ENCODE results near the gene ADO. TPM values are rescaled to one million over a fixed set of nuclear protein-coding genes. Genes with fewer than 3 reads are reported as not detected.

Gene ADO
- total and polyA plus RNA-seq, 2 donors (not counting 1 experiment from before 2014, with no cell fraction given): 13.2 to 20.6 TPM

DNA sequence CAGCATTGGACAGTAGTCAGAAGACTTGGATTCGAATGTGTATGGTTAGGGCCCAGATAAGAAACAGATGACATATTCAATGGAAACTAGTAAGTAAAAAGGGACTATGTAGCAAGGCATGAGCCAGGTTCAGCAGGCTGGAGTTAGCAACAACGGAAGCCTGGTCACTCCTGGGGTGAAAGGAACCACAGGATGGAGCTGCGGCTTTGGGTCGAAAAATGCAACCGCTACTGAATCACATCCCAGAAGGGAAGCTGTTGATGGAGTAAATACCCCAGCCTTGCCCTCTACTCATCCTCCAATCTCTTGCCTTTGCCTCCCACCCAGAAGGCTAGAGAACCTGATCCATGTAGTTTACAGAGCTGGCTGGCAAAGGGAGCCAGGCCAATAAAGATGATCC, 49.2 kb downstream of the ADO start:
- Histone ChIP-seq H2AFZ (ENCODE audit: low read length) (no peak overlapping the region), H3K4me2 (ENCODE audit: extremely low read depth, insufficient read depth, low read length) (no peak overlapping the region), H4K20me1 (ENCODE audit: control insufficient read depth, extremely low read depth, insufficient read depth, low read length) (no peaks in the 10 kb centered on the region), H3K36me3 (ENCODE audit: control insufficient read depth, insufficient read depth, low read length) (no peaks in the 10 kb centered on the region), H3K4me3 (replicated peaks in 1 of 4; ENCODE audit: control extremely low read depth in 1 of 4, insufficient read depth in 1 of 4, low read depth in 3 of 4, low read length in 4 of 4) (no peak overlapping the region), H3K27ac (ENCODE audit: insufficient read depth, low read length) (no peak overlapping the region), H3K9ac (ENCODE audit: insufficient read depth, low read length) (no peak overlapping the region), H3K4me1 (ENCODE audit: control insufficient read depth, extremely low read depth, insufficient read depth, low read length) (no peaks in the 10 kb centered on the region), H3K27me3 (ENCODE audit: control insufficient read depth, insufficient read depth, low read length) (no peaks in the 10 kb centered on the region), H3K79me2 (ENCODE audit: control insufficient read depth, insufficient read depth, low read length) (no peaks in the 10 kb centered on the region), H3K9me3 (ENCODE audit: control insufficient read depth, insufficient read depth, low read depth, low read length) (no peaks in the 10 kb centered on the region)
- TF ChIP-seq CTCF (conservative IDR thresholded peaks at IDR 0.05 in 1 of 2, IDR thresholded peaks at IDR 0.05 in 1 of 2; ENCODE audit: low read depth in 1 of 2, low read length in 2 of 2) (no peak), EZH2 (IDR thresholded peaks at IDR 0.05; ENCODE audit: low read length, missing control alignments) (no peak)
- no peak for DNase-seq (ENCODE audit: low read depth in 2 of 2)

DNA sequence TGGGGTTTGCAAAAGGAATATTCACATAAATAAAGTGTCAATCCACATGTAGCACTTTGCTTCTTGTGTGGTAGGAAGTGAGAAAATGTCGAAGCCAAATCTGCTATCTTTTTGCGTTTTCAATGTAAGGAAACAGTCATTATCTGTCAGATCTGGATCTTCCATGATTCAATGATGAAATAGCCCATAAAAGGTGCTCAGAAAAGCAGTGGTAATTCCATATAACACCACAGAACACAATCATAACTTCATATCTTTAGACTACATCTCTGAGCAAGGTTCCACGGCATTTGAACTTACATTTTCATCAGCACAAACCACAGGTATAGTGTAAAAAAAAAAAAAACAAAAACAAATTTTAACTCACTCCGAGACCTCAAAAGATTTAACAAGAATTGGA, 51.5 kb downstream of the ADO start:
- H3K9ac ChIP-seq (ENCODE audit: insufficient read depth, low read length): no peak overlapping the region
- H4K20me1 ChIP-seq (ENCODE audit: control insufficient read depth, extremely low read depth, insufficient read depth, low read length): no peaks in the 10 kb centered on the region

More for the DNA sequence above, 51.5 kb downstream of the ADO start:
- Histone ChIP-seq H3K27me3 (ENCODE audit: control insufficient read depth, insufficient read depth, low read length) (no peaks in the 10 kb centered on the region), H2AFZ (ENCODE audit: low read length) (no peak overlapping the region), H3K9me3 (ENCODE audit: control insufficient read depth, insufficient read depth, low read depth, low read length) (no peaks in the 10 kb centered on the region), H3K4me3 (replicated peaks in 1 of 4; ENCODE audit: control extremely low read depth in 1 of 4, insufficient read depth in 1 of 4, low read depth in 3 of 4, low read length in 4 of 4) (no peak overlapping the region), H3K4me2 (ENCODE audit: extremely low read depth, insufficient read depth, low read length) (no peak overlapping the region), H3K27ac (ENCODE audit: insufficient read depth, low read length) (no peak overlapping the region), H3K79me2 (ENCODE audit: control insufficient read depth, insufficient read depth, low read length) (no peaks in the 10 kb centered on the region), H3K4me1 (ENCODE audit: control insufficient read depth, extremely low read depth, insufficient read depth, low read length) (no peaks in the 10 kb centered on the region), H3K36me3 (ENCODE audit: control insufficient read depth, insufficient read depth, low read length) (no peaks in the 10 kb centered on the region)
- DNase-seq (ENCODE audit: low read depth in 2 of 2): no peak
- TF ChIP-seq CTCF (conservative IDR thresholded peaks at IDR 0.05 in 1 of 2, IDR thresholded peaks at IDR 0.05 in 1 of 2; ENCODE audit: low read depth in 1 of 2, low read length in 2 of 2) (no peak), EZH2 (IDR thresholded peaks at IDR 0.05; ENCODE audit: low read length, missing control alignments) (no peak)

Other genes with a start within 250 kb of the ADO start
- gene EGR2, start 11.6 kb downstream of the ADO start, total RNA-seq: 0.33 and 2.1 TPM in 2 replicates
- gene EGR2, start 11.6 kb downstream of the ADO start, polyA plus RNA-seq: 0.08 and 0.21 TPM in 2 replicates